ENCODE results near the gene CPXM2.

The CPXM2 gene

DNA sequence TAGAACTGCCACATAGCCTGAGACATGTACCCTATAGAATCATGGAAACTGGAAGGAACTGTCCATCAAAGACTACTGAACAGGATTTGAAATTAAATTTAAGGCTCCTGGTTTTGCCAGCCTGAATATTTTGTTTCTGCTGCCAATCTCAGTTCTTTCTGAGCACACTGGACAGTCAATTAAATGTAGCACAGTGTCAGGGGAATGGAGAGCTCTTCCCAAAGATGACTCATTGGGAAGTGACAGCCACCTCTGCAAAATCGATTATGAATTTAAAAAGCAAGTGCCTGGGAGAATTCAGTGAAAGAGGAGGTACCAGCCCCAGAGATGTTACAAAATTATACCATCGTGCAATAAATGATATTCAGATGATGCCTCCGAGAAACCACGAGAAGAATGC, 47.8 kb downstream of the CPXM2 start:
- DNase-seq, result no peak

DNA sequence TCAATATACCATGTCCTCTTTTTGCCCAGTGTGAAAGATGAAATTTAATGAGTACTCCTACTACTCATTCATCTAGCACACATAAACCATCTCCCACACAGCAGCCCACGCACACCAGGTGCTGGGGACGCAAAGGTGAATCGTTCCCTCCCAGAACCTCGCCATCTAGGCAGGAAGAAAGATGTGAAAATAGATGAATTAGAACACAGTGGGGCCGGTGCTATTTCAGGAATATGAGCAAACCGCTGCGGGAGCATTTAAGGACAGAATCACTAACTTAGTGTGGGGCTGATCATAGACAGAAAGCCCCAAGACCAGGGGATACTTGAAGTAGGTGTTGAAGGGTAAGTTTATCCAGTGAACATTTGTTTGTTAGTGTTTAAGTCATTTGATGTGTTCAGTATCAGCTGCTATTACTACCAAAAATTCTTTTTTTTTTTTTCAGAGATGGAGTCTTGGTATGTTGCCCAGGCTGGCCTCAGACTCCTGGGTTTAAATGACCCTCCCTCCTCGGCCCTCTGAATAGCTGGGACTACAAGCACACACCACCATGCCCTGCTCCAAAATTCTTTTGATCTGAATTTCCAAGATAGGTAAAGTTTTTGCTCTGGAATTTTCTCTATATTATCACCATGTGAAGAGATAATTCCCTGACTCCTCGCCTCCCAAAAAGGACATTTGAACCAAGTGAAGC, 48.8 kb downstream of the CPXM2 start:
- DNase-seq, result no peak

DNA sequence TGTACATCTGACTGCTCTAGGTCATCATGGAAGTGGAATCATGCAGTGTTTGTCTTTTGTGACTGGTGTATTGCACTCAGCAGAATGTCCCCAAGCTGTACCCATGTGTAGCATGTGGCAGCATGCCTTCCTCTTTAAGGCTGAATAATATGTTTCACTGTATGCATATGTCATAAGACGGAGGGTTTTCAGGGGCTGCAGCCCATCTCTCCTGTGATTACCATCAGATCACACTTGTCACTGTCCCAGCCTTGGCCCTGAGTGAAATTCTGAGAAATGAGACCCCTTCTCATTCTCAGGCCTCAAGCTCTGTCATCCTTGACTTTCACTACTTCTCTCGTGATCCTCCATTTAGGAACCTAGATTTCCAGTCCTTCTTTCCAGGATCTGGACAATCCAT, 50.0 kb downstream of the CPXM2 start:
- no peak for DNase-seq

DNA sequence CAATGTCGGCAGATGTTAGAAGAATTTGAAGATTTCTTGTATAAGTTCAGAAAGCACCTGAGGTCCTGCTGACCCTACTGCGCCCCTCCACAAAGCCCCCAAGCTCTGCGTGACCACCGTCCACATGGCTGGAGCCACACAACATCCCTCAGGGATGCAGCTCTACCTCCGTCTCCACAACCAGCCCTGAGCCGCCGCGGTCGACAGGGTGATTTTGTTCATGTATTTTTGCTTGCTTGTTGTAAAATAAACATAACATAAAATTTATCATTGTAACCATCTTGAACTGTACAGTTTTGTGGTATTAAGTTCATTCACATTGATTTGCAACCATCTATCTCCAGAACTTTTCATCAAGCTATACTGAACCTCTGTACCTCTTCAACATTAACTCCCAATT, 50.5 kb downstream of the CPXM2 start:
- no peak for DNase-seq

DNA sequence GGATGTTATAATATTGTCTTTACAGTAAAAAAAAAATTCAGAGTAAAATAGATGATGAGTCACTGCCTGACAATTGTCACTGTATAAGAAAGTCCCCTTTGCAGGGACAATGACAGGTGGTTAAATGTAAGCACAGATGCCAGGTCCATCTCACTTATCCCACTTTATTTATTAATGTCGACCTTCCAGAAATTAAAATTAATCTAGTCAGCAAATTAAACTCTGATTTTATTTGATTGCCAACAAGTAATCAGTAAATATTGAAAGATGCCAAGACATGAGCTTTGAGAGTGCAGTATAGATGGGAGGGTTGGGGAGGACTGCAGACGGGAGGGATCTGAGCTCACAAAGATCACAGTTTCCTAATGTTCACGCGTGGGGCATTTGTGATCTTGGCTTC, 50.9 kb downstream of the CPXM2 start:
- DNase-seq, result no peak

DNA sequence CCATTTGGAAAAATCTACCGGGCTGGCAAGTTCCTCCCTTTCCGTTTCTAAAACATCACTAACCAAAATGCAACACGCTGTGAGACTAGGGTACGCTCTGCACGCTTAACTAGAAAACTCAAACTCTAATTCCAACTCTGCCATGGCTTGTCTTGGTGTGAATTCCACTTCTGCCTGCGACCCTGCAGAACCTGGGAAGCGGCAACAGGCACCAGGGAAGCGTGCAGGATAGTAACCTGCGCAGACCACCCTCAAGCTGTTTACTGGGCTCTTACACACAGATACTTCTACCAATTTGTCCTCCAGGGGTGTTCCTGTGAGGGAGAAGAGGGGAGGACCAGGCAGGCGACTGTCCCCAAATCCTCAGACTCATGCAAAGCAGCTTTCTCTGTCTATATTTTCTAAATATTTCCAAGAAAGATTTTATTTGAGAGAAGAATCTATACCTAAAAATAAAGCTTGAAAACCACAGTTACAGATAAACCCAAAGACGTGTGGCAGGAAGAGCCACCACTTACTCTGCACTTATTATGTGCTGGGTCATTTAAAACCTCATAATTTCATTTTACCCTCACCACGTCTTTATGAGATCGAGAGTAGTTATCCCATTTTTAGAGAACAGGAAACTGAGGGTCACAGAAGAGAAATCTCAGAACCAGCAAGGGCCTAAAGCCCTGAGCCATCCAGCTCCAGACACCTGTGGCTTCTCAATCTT, 52.9 kb downstream of the CPXM2 start:
- DNase-seq, result no peak

DNA sequence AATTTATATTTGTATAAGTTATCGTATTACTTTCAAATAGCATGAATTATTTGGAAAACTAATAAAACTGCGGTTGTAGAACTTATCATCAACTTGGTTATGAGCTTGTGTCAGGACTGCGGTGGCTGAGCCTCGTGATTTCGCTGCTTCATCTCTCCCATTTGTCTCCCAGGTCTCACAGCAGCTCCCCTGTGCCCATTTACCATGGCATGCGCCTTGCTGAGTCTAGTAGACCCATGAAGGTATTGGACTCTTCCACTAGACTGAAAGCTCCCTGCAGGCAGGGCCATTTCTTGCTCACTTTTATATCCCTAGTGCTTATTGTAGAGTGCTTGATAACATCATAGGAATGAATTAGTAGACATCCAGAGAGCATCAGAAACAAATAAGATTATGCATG, 53.9 kb downstream of the CPXM2 start:
- DNase-seq, result no peak

DNA sequence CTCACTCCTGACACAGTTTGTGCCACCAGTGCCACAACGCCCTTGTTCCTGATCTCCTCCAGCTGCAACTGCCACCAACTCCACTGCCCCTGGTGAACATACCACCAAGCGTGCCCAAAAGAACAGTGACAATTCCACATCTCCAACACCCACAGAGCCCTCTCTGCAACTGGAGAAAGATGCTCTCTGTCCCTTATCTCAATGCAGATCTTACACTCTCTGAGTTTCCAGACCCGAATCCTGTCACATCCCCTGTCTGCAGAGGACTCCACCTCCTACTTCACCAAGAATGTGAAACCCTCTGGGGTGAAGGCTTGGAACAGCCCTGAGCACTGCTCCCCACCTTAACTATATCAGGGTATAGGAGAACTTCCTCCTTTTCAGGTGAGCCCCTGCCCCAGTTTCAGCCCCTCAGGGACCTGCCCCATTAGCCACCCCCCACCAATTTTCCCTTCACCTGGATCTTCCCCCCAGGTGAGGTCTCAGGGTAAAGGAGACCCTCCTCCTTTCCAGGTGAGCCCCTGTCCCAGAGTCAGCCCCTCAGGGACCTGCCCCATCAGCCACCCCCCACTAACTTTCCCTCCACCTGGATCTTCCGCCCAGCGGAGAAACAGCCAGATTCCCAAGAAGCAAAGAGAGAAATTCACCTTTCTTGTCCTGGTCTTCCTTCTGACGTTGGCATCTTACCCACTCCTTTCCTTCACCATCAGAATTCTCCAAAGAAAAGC, 55.0 kb downstream of the CPXM2 start:
- no peak for DNase-seq

DNA sequence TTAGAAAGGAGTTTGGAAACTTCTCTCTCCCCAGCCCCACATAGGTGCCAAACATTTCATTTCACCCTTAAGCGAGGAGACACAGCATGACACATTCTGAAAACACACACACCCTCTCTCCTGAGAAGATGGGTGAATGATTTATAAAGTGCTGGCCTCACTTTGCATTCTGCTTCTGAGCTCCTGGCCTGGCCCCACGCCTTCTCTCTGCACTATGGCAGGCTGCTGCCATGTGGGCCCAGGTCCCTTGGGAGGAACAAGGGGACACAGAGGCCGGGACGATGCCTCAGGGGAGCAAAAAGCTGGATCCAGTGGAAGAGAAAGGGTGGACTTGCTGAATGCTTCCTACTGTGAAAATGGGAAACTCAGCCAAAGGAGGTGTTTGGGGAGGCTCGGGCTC, 56.0 kb downstream of the CPXM2 start:
- no peak for DNase-seq

DNA sequence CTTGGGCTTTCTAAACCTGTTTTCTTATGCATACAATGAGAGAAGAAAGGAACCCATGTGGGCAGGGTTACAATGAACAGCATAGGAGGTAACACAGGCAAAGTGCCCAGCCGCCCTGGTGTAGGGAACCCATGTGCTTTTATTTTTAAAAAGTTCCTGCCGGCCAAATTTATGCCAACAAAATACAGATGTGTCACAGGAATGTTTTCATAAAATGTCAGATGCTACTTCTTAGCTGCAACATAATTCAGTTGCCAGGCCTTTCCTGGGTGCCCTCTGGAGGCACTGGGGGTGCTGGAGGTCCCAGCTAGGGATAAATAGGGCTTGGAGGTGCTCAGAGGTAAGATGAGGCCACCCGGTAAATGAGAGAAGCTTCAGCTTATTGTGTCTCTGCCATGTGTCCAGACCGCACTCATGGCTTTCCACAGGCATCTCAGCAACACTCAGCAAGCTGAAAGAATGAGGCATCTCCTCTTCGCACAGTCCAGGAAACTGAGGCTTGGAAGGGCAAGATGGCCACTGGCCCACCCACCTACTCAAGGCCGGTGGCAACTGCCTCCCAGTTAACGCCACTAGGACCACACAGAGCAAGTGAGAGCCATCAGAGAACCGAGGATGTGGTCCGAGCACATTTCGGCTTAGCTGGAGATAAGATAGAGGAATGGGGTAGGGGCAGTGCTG, 58.3 kb downstream of the CPXM2 start:
- no peak for DNase-seq

DNA sequence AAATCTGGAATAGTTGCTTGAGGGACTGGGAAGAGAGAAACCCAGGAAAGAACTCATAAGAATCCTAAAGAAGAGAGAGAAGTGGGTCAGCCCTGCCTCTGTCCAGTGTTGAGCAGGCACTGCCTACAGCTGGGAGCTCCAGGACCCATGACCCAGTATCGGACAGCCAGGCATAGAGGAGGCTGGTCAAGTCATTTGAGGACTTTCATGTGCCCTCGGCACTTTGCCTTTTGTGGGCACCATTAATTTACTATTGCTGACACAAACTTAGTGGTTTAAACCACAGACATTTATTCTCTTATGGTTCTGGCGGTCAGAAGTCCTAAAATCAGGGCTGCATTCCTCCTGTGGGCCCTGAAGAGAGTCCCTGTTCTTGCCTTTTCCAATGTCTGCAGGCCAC, 60.3 kb downstream of the CPXM2 start:
- DNase-seq, result no peak

DNA sequence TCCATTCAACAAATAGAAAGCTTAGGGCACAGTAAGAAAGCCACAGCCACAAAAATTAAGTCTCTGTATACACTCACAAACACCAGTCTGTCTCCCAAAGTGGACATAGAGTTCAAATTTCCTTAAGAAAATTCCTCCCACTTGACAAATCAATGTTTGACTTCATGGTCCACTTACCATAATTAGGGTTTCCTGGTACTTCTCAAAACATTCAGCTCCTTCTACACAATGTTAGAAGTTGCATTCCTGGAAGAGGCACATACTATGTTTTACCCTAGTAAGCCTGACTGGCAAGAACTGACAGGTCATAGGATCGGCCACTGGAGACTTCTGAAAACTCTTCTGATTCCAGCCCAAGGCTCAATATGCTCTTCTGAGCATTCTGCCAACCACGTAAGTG, 70.5 kb downstream of the CPXM2 start:
- no peak for DNase-seq

DNA sequence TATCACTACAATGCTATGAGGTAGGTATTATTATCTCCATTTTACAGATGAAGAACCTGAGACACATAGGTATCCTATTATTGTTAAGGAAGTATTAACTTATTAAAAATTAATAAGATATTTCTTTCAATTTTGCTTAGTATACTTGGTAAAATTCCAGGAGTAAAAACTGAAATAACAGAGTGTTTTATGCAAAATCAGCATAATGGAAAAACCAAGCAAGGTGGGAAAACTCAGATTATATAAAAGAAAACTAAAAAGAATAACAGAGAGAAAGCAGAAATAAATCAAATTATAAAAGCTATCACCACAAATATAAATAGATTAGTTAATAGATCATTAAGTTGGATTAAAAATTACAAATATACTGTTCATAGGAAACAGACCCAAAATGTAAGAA, 82.0 kb downstream of the CPXM2 start:
- no peak for DNase-seq

DNA sequence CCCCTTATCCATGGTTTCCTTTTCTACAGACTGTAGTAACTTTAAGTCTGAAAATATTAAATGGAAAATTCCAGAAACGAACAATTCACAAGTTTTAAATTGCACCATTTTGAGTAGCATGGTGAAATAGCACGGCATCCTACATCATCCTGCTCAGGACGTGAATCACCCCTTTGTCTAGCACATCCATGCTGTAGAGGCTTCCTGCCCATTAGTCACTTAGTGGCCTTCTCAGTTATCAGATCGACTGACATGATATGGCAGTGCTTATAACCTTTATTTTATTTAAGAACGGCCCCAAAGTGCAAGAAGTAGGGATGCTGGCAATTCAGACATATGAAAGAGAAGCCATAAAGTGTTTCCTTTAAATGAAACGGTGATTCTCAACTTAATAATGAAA, 82.7 kb downstream of the CPXM2 start:
- no peak for DNase-seq

DNA sequence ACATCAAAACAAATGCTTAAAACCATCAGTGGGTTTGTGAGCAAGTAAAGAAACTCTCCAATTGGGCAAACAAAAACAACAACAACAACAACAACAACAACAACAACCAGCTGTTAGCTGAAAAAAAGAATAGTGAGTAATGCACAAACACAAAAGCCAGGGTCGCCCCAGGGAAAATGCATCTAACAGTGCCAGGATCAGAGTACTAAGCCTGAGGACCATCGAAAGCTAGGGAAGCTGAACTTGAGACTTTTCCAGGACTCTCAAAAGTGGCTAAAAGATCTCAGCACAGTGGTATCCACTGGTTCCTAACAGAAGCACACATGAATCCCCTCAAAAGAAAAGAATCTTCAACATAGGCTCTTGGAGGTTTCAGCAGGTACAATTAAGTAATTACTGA, 83.3 kb downstream of the CPXM2 start:
- no peak for DNase-seq

DNA sequence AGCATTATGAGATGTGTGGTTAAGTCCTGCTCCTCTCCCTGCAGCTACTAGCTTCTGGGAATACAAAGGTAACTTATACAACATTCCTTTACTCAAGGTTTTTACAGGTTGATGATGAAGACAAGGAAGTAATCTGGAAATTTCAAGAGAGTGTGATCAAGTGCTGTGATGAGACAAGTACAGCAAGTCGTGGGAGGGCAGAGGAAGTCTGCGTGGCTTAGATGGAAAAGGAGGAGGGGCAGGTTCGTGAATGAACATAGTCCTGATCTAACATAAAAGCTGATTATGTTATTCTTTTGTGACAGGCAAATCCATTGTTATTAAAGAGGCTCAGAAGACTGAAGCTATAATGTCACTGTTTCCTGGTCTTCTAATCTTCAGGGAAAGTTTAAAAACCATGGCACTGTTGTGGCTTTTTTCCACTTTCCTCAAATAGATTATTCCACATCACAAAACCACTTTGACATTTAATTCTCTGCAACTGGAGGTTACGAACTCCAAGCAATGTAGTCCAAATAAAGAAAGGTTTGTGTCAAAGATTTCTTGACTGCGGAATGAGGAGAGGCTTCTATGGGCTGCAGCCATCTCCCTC, 84.1 kb downstream of the CPXM2 start:
- DNase-seq, result no peak

DNA sequence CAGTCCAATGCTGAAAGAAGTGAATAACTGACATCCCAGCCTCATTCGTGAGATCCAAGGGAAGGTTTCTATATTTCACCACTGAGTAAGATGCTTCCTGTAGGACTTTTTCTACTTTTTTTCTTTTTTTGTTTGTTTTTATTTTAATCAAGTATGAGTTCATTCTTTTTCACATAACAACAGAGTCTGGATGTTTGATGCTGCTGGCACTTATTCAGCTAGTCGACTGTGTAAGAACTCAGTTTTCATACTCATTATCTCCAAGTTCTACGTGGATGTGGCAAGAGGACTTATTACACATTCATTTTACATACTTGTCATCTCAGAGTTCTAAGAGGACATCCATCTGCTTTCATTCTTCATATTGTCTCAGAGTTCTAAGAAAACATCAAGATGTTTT, 86.9 kb downstream of the CPXM2 start:
- DNase-seq, result no peak

DNA sequence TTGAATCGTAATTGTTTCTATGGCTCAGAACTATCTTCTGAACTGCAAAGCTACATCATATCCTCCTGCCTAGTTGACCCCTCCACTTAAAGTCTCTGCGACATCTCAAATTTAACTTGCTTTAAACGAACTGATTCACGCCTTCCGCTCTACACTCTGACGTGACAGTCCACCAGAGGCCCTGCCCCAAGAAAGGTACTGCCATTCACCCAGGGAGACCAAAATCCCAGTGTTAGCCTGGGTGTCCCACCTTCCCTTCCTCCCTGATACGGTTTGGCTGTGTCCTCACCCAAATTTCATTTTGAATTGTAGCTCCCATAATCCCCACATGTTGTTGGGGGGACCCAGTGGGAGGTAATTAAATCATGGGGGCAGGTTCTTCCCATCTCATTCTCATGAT, 90.8 kb downstream of the CPXM2 start:
- DNase-seq, result no peak

DNA sequence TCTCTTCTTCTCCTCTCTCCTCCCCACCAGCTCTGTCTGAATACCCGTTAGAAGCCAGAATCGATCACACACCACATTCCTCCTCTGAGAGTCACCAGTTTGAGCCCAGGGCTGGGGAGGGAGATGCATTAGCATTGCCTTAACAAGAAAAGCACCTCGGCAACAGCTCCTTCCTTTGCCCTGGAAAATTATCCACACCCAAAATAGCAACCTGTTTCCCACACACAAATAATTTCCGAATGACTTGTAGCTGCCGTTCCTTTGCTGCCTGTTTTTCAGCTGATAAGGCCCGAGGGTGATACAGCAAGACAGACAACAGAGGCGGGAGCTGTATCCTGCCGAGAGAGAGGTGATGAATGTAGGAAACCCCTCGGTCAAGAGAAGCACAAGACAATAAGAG, 91.3 kb downstream of the CPXM2 start:
- DNase-seq, result no peak

DNA sequence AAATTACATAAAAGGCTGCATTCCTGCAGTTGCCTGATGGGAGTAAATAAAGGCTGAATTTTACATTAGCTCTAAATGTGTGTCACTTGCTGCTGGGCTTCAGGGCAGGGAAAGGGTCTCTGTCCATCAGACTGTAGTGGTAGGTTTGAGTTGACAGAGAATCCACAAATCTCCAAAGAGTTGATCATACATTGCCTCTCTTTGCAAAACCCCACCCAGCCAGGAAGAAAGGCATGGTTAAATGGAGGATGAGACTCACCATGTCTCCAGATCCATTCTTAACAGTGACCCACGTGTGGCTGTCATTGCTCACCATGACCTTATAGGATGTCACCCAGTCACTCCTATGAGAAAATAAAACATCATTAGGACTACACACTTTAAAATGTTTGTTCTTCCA, 92.8 kb downstream of the CPXM2 start:
- peak; percentile 63 for DNase-seq

DNA sequence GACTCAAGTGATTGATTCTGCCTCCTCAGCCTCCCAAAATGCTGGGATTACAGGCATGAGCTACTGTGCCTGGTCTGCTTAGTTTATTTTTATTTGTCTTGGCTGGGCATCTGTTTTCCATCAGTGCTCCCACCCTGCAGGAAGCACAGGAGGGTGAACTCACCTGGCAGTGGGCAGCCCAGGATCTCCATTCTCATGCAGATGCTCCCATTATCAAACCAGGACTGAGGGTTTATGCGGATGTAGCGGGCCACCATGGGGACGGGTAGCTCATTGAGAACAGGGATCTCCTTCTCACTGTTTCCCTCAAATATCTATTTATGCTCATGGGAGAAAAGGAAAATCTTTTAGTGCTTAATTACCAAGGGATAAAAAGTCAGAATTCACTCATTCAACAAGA, 93.8 kb downstream of the CPXM2 start:
- DNase-seq, result no peak

DNA sequence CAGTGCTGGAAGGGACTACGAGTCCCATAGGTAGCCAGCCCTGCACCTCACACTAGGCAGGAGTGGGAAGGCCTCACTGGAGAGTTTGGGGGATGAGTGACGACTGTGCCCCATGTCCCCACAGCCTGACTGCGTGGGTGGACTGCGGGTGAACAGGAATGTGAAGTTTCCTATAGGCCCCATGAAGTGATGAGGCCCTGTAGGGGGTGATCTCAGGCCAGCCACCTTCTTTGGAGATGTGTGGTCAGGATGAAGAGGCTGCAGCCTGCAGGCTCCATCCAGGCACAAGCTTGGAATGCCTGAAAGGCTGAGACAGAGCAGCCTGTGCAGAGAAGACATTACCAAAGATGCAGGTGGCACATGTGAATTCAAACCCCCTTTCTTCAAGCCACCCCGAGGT, 94.9 kb downstream of the CPXM2 start:
- no peak for DNase-seq

DNA sequence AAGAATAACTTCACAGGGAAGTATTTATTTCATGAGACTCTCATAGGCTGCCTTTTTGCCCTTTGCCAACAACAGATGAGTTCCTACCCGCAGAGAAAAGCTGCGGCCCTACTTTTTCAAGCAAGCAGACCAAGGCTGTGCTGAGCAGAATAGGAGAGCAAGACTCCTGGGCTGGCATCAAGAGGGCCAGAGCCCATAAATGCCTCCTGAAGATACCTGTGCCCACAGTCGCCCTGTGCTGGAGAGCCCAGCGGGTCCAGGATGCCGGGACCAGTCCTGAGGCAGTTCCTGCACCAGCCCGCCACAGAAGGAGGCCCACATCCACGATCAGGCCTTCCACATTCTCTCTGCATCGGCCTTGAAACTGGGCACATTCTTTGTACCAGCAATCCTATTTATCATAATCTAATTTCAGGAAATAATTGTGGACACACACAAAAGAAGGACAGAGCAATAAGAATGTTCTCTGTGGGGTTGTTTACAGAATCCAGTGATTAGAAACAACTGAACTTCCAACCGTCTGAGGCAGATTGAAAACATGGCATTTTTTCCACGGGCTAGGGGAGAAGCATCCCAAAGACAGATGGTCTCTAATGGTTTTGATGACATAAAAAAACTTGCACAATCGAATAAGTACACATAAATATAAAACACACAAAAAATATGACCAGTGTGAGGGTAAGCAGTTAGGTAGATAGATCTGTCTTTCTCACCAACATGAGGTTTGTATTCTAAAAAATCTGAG, 95.6 kb downstream of the CPXM2 start:
- DNase-seq, result no peak

Data from NCI-H510A (cell line).